GM19397 (cell line): ENCODE measurements around the gene PLXNA1.

Experiments
- ATAC-seq: cut with Tn5 transposase; IDR thresholded peaks from one replicate; pipeline ENCODE4 v1.9.1; 2021; ENCODE audit warnings: mild to moderate bottlenecking, moderate library complexity; ENCODE audit not compliant: unreplicated experiment

PLXNA1 gene

GRCh38 chr3:127015282-127016042 lies 32.5 kb downstream of the PLXNA1 start:
- ATAC-seq: no peak

GRCh38 chr3:127016043-127016343 lies 33.1 kb downstream of the PLXNA1 start:
- ATAC-seq: no peak

GRCh38 chr3:127016461-127016860 lies 33.5 kb downstream of the PLXNA1 start:
- ATAC-seq: no peak

GRCh38 chr3:127017229-127017628 lies 34.3 kb downstream of the PLXNA1 start:
- no peak for ATAC-seq

GRCh38 chr3:127017781-127018180 lies 34.9 kb downstream of the PLXNA1 start:
- no peak for ATAC-seq

GRCh38 chr3:127018306-127018828 lies 35.5 kb downstream of the PLXNA1 start:
- ATAC-seq: no peak

GRCh38 chr3:127019449-127019848 lies 36.5 kb downstream of the PLXNA1 start:
- ATAC-seq: no peak

- no peak for ATAC-seq
Observed at GRCh38 chr3:127020543-127020942, 37.6 kb downstream of the PLXNA1 start.

GRCh38 chr3:127022849-127023248 lies 39.9 kb downstream of the PLXNA1 start:
- ATAC-seq: no peak

- ATAC-seq: no peak
Observed at GRCh38 chr3:127025456-127025855, 42.5 kb downstream of the PLXNA1 start.

GRCh38 chr3:127026036-127026435 lies 43.1 kb downstream of the PLXNA1 start:
- ATAC-seq: no peak

GRCh38 chr3:127026661-127027060 lies 43.7 kb downstream of the PLXNA1 start:
- ATAC-seq: no peak

GRCh38 chr3:127027061-127027735 lies 44.3 kb downstream of the PLXNA1 start:
- ATAC-seq: no peak

GRCh38 chr3:127027811-127028548 lies 45.1 kb downstream of the PLXNA1 start:
- no peak for ATAC-seq

- no peak for ATAC-seq
Observed at GRCh38 chr3:127028781-127029657, 46.1 kb downstream of the PLXNA1 start.

GRCh38 chr3:127029658-127030507 lies 47.0 kb downstream of the PLXNA1 start:
- ATAC-seq: no peak

- ATAC-seq: no peak
Observed at GRCh38 chr3:127030508-127031412, 47.8 kb downstream of the PLXNA1 start.

GRCh38 chr3:127031413-127031810 lies 48.5 kb downstream of the PLXNA1 start:
- ATAC-seq: no peak

- no peak for ATAC-seq
Observed at GRCh38 chr3:127031845-127032244, 48.9 kb downstream of the PLXNA1 start.
